ENCODE measurements around the gene TMEM235. TPM values are rescaled to one million over a fixed set of nuclear protein-coding genes. Genes with fewer than 3 reads are reported as not detected.

TMEM235 gene
- total RNA-seq, 2 donors from 2014 or later = not detected

GRCh38 chr17:78258323-78259191 is 27.1 kb downstream of the TMEM235 start:
- no peaks in the 10 kb centered on the region for H3K9me3 ChIP-seq (ENCODE audit: control insufficient read depth, low read length, poor library complexity, severe bottlenecking)
- H3K27me3 Mint-ChIP-seq = no peaks in the 10 kb centered on the region
- H3K27ac Mint-ChIP-seq = peak overlapping the region; percentile 93
- peak overlapping the region; percentile 90 for H3K4me3 Mint-ChIP-seq
- DNase-seq (peak; percentile 35 to 56 (median 36)), ATAC-seq (peak; percentile 65)
- H3K4me1 Mint-ChIP-seq = peaks cover 36% of the 10 kb centered on the region
- H3K36me3 Mint-ChIP-seq (ENCODE audit: low read depth) = no peaks in the 10 kb centered on the region

- Mint-ChIP-seq H3K27ac (peak overlapping the region; percentile 93), H3K27me3 (no peaks in the 10 kb centered on the region), H3K36me3 (ENCODE audit: low read depth) (no peaks in the 10 kb centered on the region), H3K4me3 (peak overlapping the region; percentile 73), H3K4me1 (peaks cover 36% of the 10 kb centered on the region)
- H3K9me3 ChIP-seq (ENCODE audit: control insufficient read depth, low read length, poor library complexity, severe bottlenecking) = no peaks in the 10 kb centered on the region
- ATAC-seq (no peak), DNase-seq (no peak)
These were observed 27.7 kb downstream of the TMEM235 start for GRCh38 chr17:78259192-78259554.

DNA sequence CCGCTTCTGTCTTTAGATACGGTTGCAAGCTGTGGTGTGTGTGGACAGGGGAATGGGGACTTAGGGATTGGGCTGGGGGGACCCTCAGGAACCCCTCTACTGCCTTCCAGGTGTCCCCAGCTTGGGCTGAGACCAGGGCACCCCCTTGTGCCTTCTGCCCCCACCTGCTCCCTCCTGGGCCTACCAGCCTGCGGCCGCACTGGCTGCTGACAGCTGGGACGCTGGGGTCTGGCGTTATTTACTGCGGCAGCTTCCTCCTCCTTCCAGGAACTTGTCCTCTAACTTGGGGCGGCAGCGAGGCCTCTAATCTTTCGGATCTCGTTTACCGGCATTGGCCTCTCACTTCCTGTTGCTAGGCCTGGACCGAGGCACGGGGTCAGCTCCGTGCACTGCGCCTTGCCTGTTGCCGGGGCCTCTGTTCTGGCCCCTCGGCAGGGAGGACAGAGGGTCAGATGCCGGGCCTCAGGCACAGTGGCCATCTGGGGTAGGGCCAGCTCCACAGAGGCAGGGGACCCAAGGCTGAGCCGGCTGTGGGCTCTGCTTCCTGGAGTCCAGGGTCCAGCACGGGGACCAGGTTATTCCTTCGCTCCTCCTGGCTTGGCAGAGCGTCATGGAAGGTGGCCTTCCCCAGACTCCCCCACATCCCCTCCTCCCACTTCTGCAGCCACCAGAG is 31.8 kb downstream of the TMEM235 start:
- H3K9me3 ChIP-seq (ENCODE audit: control insufficient read depth, low read length, poor library complexity, severe bottlenecking) = no peaks in the 10 kb centered on the region
- no peak for ATAC-seq
- H3K36me3 Mint-ChIP-seq (ENCODE audit: low read depth) = no peaks in the 10 kb centered on the region
- peak overlapping the region; percentile 83 for H3K27ac Mint-ChIP-seq
- no peak for DNase-seq
- no peaks in the 10 kb centered on the region for H3K27me3 Mint-ChIP-seq
- H3K4me1 Mint-ChIP-seq = peaks cover 26% of the 10 kb centered on the region
- H3K4me3 Mint-ChIP-seq = peak overlapping the region; percentile 41

GRCh38 chr17:78263736-78264340 is 32.4 kb downstream of the TMEM235 start:
- ATAC-seq (no peak), DNase-seq (no peak)
- H3K27me3 Mint-ChIP-seq = no peaks in the 10 kb centered on the region
- H3K9me3 ChIP-seq (ENCODE audit: control insufficient read depth, low read length, poor library complexity, severe bottlenecking) = no peaks in the 10 kb centered on the region
- H3K27ac Mint-ChIP-seq = peak overlapping the region; percentile 83
- no peak overlapping the region for H3K4me3 Mint-ChIP-seq
- peaks cover 23% of the 10 kb centered on the region for H3K4me1 Mint-ChIP-seq
- no peaks in the 10 kb centered on the region for H3K36me3 Mint-ChIP-seq (ENCODE audit: low read depth)

GRCh38 chr17:78264590-78264989 is 33.2 kb downstream of the TMEM235 start:
- DNase-seq = no peak
- Mint-ChIP-seq H3K4me3 (no peak overlapping the region), H3K4me1 (peaks cover 21% of the 10 kb centered on the region), H3K27ac (peak overlapping the region; percentile 83), H3K36me3 (ENCODE audit: low read depth) (no peaks in the 10 kb centered on the region), H3K27me3 (no peaks in the 10 kb centered on the region)
- ATAC-seq = no peak
- H3K9me3 ChIP-seq (ENCODE audit: control insufficient read depth, low read length, poor library complexity, severe bottlenecking) = no peaks in the 10 kb centered on the region

GRCh38 chr17:78265121-78265520 is 33.7 kb downstream of the TMEM235 start:
- H3K9me3 ChIP-seq (ENCODE audit: control insufficient read depth, low read length, poor library complexity, severe bottlenecking) = no peaks in the 10 kb centered on the region
- peak overlapping the region; percentile 11 for H3K27ac Mint-ChIP-seq
- H3K27me3 Mint-ChIP-seq = no peaks in the 10 kb centered on the region
- DNase-seq (no peak), ATAC-seq (no peak)
- H3K4me3 Mint-ChIP-seq = no peak overlapping the region
- H3K36me3 Mint-ChIP-seq (ENCODE audit: low read depth) = no peaks in the 10 kb centered on the region
- peaks cover 17% of the 10 kb centered on the region for H3K4me1 Mint-ChIP-seq

GRCh38 chr17:78266231-78266631 is 34.8 kb downstream of the TMEM235 start:
- no peaks in the 10 kb centered on the region for H3K9me3 ChIP-seq (ENCODE audit: control insufficient read depth, low read length, poor library complexity, severe bottlenecking)
- Mint-ChIP-seq H3K27me3 (no peaks in the 10 kb centered on the region), H3K4me3 (no peak overlapping the region), H3K4me1 (peaks cover 12% of the 10 kb centered on the region), H3K27ac (no peak overlapping the region), H3K36me3 (ENCODE audit: low read depth) (no peaks in the 10 kb centered on the region)
- no peak for DNase-seq
- no peak for ATAC-seq

DNA sequence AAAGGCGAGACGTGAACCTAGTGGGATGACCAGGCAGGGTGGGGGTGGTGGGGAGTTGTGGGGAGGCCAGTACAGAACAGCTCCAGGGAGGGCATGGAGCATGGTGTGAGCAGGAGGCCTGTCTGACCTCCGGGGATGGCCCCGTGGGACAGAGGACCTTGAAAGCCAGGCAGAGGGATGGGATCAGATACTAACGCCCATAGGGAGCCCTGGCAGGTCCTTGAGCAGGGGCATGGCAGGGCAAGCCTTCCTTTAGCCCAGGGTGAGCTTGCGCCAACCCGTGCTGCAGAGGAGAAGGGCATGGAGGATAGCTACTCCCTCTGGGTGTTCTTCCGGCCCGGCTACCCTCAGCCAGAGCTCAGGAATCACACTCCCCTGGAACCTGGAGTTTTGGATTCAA is 35.3 kb downstream of the TMEM235 start:
- ATAC-seq (no peak), DNase-seq (no peak)
- Mint-ChIP-seq H3K4me1 (peaks cover 8% of the 10 kb centered on the region), H3K36me3 (ENCODE audit: low read depth) (no peaks in the 10 kb centered on the region), H3K27me3 (peaks cover 4% of the 10 kb centered on the region), H3K27ac (no peak overlapping the region), H3K4me3 (no peak overlapping the region)
- H3K9me3 ChIP-seq (ENCODE audit: control insufficient read depth, low read length, poor library complexity, severe bottlenecking) = no peaks in the 10 kb centered on the region

DNA sequence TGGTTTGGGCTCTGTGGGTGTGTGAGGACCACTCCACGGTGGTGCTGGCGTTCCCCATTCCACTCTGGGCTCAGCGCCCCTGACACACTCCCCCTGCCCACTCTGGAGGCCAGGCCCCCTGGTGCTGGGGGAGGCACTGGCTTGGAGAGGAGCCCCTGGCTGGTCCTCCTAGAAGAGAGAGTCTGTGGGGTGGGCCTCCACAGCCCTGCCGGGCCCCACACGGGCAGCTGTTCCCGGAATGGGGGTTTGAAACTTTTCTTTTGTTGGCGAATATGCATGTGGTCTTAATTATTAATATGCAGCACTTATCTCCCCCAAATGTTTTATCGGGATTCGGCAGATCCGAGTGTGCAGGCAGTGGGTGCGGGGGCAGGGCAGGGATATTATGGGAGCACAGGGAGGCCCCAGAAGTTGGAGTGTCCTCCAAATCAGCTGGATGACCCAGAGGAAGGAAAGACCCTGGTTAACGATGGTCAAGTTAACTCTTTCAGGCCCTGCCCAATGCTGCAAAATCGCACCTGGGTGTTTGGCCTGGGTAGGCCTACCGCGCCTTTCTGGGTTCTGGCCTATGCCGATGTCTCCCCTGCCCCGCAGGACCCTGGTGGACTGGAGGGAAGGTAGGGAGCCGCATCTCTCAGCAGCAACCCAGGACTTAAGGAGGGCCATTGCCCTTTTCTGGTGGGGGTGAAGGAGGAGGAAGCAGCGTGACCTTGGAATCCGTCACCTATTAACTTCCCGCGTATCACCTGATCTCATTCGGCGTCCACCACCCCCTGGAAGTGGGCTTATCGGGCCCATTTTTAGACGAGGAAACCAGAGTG is 36.0 kb downstream of the TMEM235 start:
- ATAC-seq = no peak
- H3K36me3 Mint-ChIP-seq (ENCODE audit: low read depth) = no peaks in the 10 kb centered on the region
- H3K4me1 Mint-ChIP-seq = peaks cover 11% of the 10 kb centered on the region
- H3K9me3 ChIP-seq (ENCODE audit: control insufficient read depth, low read length, poor library complexity, severe bottlenecking) = no peaks in the 10 kb centered on the region
- DNase-seq = no peak
- H3K27ac Mint-ChIP-seq = no peak overlapping the region
- H3K27me3 Mint-ChIP-seq = peaks cover 7% of the 10 kb centered on the region
- H3K4me3 Mint-ChIP-seq = no peak overlapping the region

DNA sequence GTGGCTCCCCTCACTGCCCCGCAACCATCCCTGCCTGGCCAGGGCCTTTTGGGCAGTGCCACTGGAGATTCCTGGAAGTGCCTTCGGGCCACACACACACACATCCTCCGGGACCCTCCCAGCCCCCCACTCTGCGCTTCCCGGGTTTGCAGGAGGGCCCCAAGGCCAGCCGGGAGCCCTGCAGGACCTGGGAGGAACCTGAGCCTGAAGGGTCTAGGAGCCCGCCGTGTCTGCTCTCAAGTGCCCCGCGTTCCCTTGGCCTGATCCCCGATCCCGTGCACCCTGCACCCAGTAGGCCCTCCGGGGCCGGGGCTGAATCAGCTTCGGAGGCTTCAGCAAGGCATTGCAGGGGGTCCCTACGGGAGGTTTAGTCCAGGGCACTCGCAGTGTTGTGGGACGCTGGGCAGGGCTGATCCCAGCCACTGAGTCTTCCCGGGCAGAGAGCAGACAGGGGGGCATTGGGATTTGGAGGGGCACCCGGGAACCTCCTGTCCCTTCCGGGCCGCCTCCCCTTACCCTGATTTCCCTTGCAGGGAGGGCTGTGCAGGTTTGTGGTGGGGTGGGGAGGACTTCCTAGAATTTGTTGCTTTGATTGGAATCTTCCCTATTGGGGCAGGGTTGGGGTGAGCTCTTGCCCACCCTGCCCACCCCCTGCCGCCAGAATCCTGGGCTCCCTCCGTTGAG is 36.9 kb downstream of the TMEM235 start:
- Mint-ChIP-seq H3K4me3 (peak overlapping the region; percentile 7), H3K27me3 (peaks cover 7% of the 10 kb centered on the region), H3K36me3 (ENCODE audit: low read depth) (no peaks in the 10 kb centered on the region), H3K4me1 (peaks cover 11% of the 10 kb centered on the region), H3K27ac (no peak overlapping the region)
- no peak for DNase-seq
- H3K9me3 ChIP-seq (ENCODE audit: control insufficient read depth, low read length, poor library complexity, severe bottlenecking) = no peaks in the 10 kb centered on the region
- no peak for ATAC-seq

- peaks cover 11% of the 10 kb centered on the region for H3K4me1 Mint-ChIP-seq
- H3K4me3 Mint-ChIP-seq = no peak overlapping the region
- no peak for ATAC-seq
- H3K9me3 ChIP-seq (ENCODE audit: control insufficient read depth, low read length, poor library complexity, severe bottlenecking) = no peaks in the 10 kb centered on the region
- DNase-seq = no peak
- H3K27me3 Mint-ChIP-seq = peaks cover 7% of the 10 kb centered on the region
- H3K27ac Mint-ChIP-seq = no peak overlapping the region
- H3K36me3 Mint-ChIP-seq (ENCODE audit: low read depth) = no peaks in the 10 kb centered on the region
These were observed 37.8 kb downstream of the TMEM235 start for GRCh38 chr17:78268951-78269905.

All from T-helper 17 cell (primary cell).